GM12875 (cell line): ENCODE data around the gene DPP10.
"Not testable (repeated sequence)": the region's sequence is repeated elsewhere in the genome, so short reads cannot be mapped to it uniquely, and the experiment has no call there.

ENCODE experiments used
- H3K4me3 ChIP-seq: one replicate; pipeline ENCODE4 v1.5.1; 2011; ENCODE audit warnings: low read depth, low read length, control low read depth
- TF ChIP-seq, protein P1 (sequence below): IDR thresholded peaks from 2 replicates; pipeline ENCODE4 v1.5.1; 2011; ENCODE audit warnings: low read depth, mild to moderate bottlenecking, control low read depth, inconsistent platforms, low read length, moderate library complexity, borderline replicate concordance; ENCODE audit not compliant: insufficient read depth

The DPP10 gene

GRCh38 chr2:115427436-115427835 is 985.0 kb downstream of the DPP10 start:
- TF ChIP-seq, protein P1, sequence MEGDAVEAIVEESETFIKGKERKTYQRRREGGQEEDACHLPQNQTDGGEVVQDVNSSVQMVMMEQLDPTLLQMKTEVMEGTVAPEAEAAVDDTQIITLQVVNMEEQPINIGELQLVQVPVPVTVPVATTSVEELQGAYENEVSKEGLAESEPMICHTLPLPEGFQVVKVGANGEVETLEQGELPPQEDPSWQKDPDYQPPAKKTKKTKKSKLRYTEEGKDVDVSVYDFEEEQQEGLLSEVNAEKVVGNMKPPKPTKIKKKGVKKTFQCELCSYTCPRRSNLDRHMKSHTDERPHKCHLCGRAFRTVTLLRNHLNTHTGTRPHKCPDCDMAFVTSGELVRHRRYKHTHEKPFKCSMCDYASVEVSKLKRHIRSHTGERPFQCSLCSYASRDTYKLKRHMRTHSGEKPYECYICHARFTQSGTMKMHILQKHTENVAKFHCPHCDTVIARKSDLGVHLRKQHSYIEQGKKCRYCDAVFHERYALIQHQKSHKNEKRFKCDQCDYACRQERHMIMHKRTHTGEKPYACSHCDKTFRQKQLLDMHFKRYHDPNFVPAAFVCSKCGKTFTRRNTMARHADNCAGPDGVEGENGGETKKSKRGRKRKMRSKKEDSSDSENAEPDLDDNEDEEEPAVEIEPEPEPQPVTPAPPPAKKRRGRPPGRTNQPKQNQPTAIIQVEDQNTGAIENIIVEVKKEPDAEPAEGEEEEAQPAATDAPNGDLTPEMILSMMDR, result no peak
- H3K4me3 ChIP-seq, result no peak overlapping the region

DNA sequence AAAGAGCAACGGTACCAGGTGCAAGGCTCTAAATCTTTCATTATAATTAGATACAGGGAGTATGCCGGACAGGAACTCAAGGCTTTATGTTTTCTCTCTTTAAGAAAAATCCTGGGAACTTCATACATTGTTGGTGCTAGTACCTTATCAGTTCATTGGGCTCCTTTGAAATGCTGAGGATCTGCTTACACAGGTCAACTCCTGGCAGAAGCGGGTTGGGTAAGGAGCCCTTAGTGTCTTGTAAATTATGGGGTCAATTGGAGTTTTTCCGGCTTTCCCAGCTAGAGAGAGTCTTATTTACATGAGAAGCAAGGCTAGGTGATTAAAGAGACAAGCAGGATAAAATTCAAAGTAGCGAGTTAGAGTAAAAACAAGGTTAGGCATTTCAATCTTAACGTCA is 998.3 kb downstream of the DPP10 start:
- H3K4me3 ChIP-seq, result not testable (repeated sequence)

- H3K4me3 ChIP-seq, result no peak overlapping the region
- TF ChIP-seq, protein P1, result no peak
Measured at GRCh38 chr2:115443539-115444185, 1001.2 kb downstream of the DPP10 start.

- H3K4me3 ChIP-seq, result no peak overlapping the region
- TF ChIP-seq, protein P1, result no peak
Measured at GRCh38 chr2:115460008-115460407, 1017.6 kb downstream of the DPP10 start.

GRCh38 chr2:115480741-115481140 is 1038.3 kb downstream of the DPP10 start:
- TF ChIP-seq, protein P1, result no peak
- H3K4me3 ChIP-seq, result no peak overlapping the region

- TF ChIP-seq, protein P1, result no peak
- H3K4me3 ChIP-seq, result no peak overlapping the region
Measured at GRCh38 chr2:115481842-115482241, 1039.4 kb downstream of the DPP10 start.

DNA sequence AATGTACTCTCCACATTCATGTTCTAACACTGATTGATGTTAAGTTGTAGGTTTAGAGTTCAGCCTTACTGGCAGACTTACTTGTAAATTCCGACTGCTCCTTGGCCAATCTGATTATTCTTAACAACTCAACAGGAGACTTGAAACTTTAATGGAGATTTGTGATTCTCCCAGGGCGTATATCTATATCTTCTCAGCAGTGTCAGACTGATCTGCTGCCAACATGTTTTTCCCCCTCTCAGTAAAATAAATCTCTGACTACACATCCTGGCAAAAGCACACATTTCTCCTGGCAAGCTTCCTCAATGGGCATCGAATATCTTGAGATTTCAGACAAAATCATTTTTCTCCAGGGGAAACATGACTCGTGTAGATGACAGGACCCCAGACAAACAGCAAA is 1041.2 kb downstream of the DPP10 start:
- TF ChIP-seq, protein P1, result no peak
- no peak overlapping the region for H3K4me3 ChIP-seq

DNA sequence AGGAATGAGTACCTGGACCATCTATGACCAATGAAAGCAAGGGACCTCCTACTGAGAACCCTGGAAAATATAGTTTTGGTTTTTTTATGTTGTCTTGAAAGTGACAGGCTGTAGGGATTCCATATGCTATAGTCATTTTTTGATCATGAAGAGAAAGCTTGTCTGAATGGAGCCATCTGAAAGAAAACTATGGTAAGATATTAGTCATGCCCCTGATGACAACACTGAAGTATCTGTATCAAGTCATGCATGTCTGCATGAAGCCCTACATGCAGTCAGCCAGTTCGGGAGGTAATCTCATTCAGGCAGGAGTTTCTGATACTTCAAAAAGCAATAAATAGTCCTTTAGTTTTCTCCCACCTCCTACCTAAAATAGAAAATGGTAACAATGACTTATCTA is 1042.0 kb downstream of the DPP10 start:
- TF ChIP-seq, protein P1, result no peak
- no peak overlapping the region for H3K4me3 ChIP-seq
